HL-60 (cell line): ENCODE results near the gene WIPF1.

Source experiments
- DNase-seq, 2 experiments: peaks; one replicate each; pipeline ENCODE4 v3.0.0-alpha.2; 2010 to 2020; ENCODE audit warnings: low read depth in 1 of 2, low spot score in 1 of 2
- H3K27ac ChIP-seq: fragments of 250-450 bp; sonication (Bioruptor Pico); replicated peaks from 2 replicates; pipeline ENCODE4 v1.5.1; 2020; ENCODE audit warnings: mild to moderate bottlenecking, moderate library complexity
- H3K27me3 ChIP-seq: fragments of 250-450 bp; sonication (Bioruptor Pico); 2 replicates; pipeline ENCODE4 v1.5.1; 2021; ENCODE audit warnings: mild to moderate bottlenecking, moderate library complexity; ENCODE audit not compliant: insufficient read depth, poor library complexity, severe bottlenecking
- H3K4me3 ChIP-seq: replicated peaks from 2 replicates; pipeline ENCODE4 v1.5.1; 2011; ENCODE audit warnings: mild to moderate bottlenecking, control low read depth, low read length; ENCODE audit not compliant: insufficient read depth
- CTCF ChIP-seq: IDR thresholded peaks from one replicate; pipeline ENCODE4 v1.5.1; 2011; ENCODE audit warnings: low read length, control low read depth, inconsistent platforms; ENCODE audit not compliant: insufficient read depth
- GABPA ChIP-seq: IDR thresholded peaks from 2 replicates; pipeline ENCODE4 v1.6.1; 2012; ENCODE audit warnings: low read depth
- POLR2AphosphoS5 ChIP-seq: IDR thresholded peaks from 2 replicates; pipeline ENCODE4 v1.6.1; 2012; ENCODE audit warnings: low read depth
- REST ChIP-seq: IDR thresholded peaks from 2 replicates; pipeline ENCODE4 v1.6.1; 2012; ENCODE audit warnings: low read depth; ENCODE audit not compliant: insufficient replicate concordance
- SPI1 ChIP-seq: IDR thresholded peaks from 2 replicates; pipeline ENCODE4 v1.6.1; 2012; ENCODE audit warnings: low read depth, mild to moderate bottlenecking, borderline replicate concordance

The WIPF1 gene

DNA sequence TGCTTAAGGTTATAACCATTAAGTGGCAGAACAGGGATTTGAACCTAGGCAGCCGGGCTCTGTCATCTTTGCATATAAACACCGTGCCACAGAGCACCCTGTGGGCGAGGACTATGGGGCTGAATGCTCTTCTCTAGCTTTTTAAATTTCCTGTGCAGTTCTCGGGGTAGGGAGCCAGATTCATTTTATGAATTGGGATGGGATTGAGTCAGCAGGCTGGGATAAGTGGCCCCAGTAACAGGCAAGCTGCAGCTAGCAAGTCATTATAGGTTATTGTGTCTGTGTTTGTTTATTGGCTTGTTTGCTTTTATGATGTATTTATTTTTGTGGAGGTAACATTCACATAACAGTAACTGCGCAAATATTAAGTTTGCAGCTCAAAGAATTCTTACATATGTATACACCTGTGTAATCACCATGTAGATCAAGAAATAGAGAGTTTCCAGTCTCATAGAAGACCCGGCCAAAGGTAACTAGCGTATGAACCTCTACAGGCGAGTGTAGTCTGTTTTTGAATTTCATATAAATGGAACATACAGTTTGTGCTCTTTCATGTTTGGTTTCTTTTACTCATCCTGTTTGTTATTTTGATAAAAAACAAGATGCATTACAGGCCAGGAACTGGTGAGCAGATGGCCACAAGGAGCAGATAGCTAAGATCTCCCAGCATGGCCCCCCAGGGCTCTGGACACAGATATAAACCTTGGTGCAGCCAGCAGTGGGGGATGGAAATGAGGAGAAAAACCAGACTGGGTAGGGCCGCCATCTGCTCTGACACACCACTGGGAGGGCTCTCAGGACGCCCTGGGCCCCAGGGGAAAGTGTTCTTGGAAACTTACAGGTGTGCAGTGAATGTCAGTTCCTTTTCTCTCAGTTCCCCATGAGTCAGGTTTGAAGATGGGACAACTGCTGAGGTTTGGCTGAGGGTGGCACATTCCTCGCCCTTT, 61.6 kb downstream of the WIPF1 start:
- Histone ChIP-seq H3K27ac (no peak overlapping the region), H3K4me3 (no peak overlapping the region), H3K27me3 (no peaks in the 10 kb centered on the region)
- TF ChIP-seq POLR2AphosphoS5 (no peak), REST (no peak), SPI1 (no peak), CTCF (no peak), GABPA (no peak)
- no peak for DNase-seq

GRCh38 chr2:174535083-174535482, 62.5 kb downstream of the WIPF1 start:
- Histone ChIP-seq H3K27ac (no peak overlapping the region), H3K4me3 (no peak overlapping the region), H3K27me3 (no peaks in the 10 kb centered on the region)
- TF ChIP-seq POLR2AphosphoS5 (no peak), GABPA (no peak), REST (no peak), CTCF (no peak), SPI1 (no peak)
- no peak for DNase-seq

GRCh38 chr2:174529916-174530315, 67.7 kb downstream of the WIPF1 start:
- no peak overlapping the region for H3K27ac ChIP-seq
- no peaks in the 10 kb centered on the region for H3K27me3 ChIP-seq
- no peak for DNase-seq
- no peak overlapping the region for H3K4me3 ChIP-seq
- no peak for TF ChIP-seq GABPA
- no peak for TF ChIP-seq SPI1
- no peak for TF ChIP-seq CTCF
- no peak for TF ChIP-seq REST
- TF ChIP-seq POLR2AphosphoS5, result no peak
